ENCODE data around the gene MMP2. TPM values are rescaled to one million over a fixed set of nuclear protein-coding genes. Genes with fewer than 3 reads are reported as not detected.

The MMP2 gene
- total RNA-seq, 1 donor: 448 TPM

DNA sequence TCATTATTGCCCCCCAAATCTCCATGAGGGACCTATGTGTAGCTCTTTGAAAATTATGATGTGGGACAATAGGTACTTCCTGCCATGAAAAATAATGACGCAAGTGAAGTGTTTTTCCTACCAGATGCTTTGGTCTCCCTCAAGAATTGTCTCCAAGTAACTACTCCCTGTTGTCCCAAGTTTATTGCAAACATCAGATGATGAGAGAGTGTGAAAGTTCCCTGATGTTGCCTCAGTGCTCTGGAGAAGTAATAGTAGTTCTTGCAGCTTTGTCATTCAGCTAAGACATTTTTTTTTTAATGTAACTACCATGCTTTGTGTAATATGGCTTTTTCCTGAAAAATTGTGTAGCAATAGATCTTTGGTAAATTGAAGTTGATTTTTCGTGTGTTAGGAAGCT, 50.0 kb downstream of the MMP2 start:
- TF ChIP-seq, protein P1, sequence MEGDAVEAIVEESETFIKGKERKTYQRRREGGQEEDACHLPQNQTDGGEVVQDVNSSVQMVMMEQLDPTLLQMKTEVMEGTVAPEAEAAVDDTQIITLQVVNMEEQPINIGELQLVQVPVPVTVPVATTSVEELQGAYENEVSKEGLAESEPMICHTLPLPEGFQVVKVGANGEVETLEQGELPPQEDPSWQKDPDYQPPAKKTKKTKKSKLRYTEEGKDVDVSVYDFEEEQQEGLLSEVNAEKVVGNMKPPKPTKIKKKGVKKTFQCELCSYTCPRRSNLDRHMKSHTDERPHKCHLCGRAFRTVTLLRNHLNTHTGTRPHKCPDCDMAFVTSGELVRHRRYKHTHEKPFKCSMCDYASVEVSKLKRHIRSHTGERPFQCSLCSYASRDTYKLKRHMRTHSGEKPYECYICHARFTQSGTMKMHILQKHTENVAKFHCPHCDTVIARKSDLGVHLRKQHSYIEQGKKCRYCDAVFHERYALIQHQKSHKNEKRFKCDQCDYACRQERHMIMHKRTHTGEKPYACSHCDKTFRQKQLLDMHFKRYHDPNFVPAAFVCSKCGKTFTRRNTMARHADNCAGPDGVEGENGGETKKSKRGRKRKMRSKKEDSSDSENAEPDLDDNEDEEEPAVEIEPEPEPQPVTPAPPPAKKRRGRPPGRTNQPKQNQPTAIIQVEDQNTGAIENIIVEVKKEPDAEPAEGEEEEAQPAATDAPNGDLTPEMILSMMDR (IDR thresholded peaks at IDR 0.05; ENCODE audit: insufficient read depth, low read depth, low read length): no peak
- no peak overlapping the region for H3K4me3 ChIP-seq (ENCODE audit: low read depth, low read length)
- peak; percentile 63 for DNase-seq (ENCODE audit: low read depth)

DNA sequence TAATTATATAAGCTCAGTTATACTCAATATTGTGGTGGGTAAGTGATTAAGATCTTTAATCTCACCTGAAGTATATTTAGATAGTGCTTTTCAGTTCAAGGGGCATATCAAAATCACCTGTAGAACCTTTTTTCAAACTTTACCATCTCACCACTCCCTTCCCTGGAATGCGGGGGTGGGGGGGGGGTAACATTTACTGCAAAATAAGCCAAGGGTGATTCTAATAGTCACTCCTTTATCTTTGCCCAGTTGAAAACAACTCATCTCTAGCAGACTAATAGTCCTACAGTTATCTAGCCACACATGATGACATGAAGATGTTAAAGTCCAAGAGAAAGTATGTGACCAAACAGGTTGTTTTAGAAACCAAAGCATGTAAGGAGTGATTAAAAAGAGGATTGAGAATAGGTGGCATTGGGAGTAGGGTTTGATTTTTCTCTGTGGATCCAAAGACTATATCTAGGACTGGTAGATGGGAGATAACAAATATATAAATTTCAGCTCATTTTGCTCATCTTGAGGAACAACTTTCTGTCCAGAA, 51.4 kb downstream of the MMP2 start:
- DNase-seq (ENCODE audit: low read depth): no peak
- TF ChIP-seq, protein P1 (IDR thresholded peaks at IDR 0.05; ENCODE audit: insufficient read depth, low read depth, low read length): no peak
- no peak overlapping the region for H3K4me3 ChIP-seq (ENCODE audit: low read depth, low read length)

DNA sequence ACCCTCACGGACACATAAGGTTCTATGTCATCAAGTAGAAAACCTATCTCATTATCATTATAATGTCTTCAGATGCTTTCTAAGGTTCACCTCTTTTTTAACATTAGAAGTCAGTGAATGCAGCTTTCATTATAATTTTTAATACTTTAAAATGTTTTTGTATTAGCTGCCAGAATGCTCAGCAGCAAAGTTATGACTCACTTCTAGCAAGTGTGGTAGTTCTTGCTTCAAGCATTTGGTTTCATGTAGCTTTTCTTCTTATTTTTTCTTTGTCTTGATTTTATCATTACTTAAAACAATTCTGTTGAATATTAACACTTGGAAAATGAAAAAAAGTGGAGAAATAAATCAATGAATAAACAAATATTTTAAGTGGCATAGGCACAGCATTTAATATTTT, 53.2 kb downstream of the MMP2 start:
- H3K4me3 ChIP-seq (ENCODE audit: low read depth, low read length): no peak overlapping the region
- TF ChIP-seq, protein P1 (IDR thresholded peaks at IDR 0.05; ENCODE audit: insufficient read depth, low read depth, low read length): no peak
- DNase-seq (ENCODE audit: low read depth): no peak

DNA sequence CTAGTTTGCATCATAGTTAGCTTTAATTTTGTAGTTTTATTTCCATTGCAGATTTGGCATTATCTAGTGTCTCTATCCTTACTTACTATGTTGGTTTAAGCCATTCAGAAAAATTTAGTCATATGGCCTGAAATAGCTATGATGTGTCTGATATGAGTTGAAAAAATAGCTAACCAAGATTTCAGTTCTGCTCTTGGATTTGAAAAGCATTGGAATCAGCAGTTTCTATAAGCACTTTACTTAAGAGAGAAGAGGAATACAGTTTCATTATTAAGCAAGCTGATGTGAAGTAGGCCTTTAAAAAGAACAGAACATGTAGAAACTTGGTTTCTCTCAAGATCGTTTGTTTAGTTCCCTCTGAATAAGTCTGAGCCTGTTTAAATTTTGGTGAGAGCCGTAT, 55.8 kb downstream of the MMP2 start:
- no peak overlapping the region for H3K4me3 ChIP-seq (ENCODE audit: low read depth, low read length)
- TF ChIP-seq, protein P1 (IDR thresholded peaks at IDR 0.05; ENCODE audit: insufficient read depth, low read depth, low read length): no peak
- no peak for DNase-seq (ENCODE audit: low read depth)

DNA sequence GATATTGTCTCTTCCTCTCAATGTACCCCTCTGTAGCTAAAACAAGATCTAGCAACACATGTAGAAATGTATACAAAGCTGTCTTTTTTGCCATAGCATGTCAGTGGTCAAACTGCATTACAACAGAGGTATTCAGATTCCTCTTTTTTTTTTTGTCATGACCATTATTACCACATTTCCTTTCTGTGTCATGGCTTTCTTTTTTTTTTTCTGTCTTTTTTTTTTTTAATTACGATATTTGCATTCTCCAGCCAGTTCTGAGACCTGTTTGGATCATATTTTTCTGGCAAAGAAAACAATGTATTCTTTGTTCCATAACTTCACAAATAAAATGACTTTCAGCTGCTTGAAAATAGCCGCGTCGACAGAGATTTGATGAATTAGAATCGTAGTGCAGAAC, 60.1 kb downstream of the MMP2 start:
- DNase-seq (ENCODE audit: low read depth): peak; percentile 18

DNA sequence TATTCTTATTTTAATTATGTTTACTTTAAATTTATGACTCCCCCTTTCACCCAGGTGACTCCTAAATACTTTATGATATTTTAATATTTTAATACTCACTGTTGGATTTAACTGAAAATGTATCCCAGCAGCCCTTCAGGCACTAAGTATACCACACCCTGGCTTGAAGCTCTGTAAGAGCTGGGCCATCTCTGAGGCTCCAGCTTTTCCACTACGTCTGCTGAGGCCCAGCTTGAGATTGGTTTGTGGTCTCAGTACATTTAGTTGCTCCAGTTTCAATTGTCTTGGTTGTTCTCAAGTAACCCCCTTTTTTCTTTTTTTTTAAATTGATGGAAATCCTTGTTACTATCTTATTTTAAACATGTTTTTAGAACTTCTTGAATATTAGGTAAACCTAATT, 60.5 kb downstream of the MMP2 start:
- no peak overlapping the region for H3K4me3 ChIP-seq (ENCODE audit: low read depth, low read length)
- no peak for DNase-seq (ENCODE audit: low read depth)
- TF ChIP-seq, protein P1 (IDR thresholded peaks at IDR 0.05; ENCODE audit: insufficient read depth, low read depth, low read length): no peak

More for the DNA sequence above, 60.1 kb downstream of the MMP2 start:
- TF ChIP-seq, protein P1 (IDR thresholded peaks at IDR 0.05; ENCODE audit: insufficient read depth, low read depth, low read length): no peak
- no peak overlapping the region for H3K4me3 ChIP-seq (ENCODE audit: low read depth, low read length)

DNA sequence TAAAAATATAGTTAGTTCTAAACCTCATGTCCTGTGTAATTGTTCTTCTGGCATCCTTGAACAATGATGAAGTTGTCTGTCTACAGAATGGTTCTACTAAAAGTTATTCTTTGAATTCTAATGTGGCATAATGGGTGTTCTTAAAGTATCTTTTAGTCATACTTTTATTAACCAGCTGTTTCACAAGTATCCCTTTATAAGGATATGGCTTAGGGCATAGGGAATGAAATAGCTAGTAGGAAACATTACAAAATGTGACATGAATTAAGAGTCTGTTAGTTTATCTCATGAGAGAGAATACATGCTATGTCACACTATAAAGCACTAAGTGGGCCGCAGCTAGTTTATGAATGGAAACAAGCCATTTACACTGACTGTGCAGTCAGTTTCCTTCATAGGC, 61.2 kb downstream of the MMP2 start:
- DNase-seq (ENCODE audit: low read depth): no peak
- no peak overlapping the region for H3K4me3 ChIP-seq (ENCODE audit: low read depth, low read length)
- TF ChIP-seq, protein P1 (IDR thresholded peaks at IDR 0.05; ENCODE audit: insufficient read depth, low read depth, low read length): no peak

Data from fibroblast of villous mesenchyme (primary cell).